HG03103 (cell line): ENCODE results near the gene CSTF2T.

ENCODE experiments used
- ATAC-seq: cut with Tn5 transposase; IDR thresholded peaks from one replicate; pipeline ENCODE4 v1.9.1; 2021; ENCODE audit warnings: low read depth; ENCODE audit not compliant: unreplicated experiment

CSTF2T gene

DNA sequence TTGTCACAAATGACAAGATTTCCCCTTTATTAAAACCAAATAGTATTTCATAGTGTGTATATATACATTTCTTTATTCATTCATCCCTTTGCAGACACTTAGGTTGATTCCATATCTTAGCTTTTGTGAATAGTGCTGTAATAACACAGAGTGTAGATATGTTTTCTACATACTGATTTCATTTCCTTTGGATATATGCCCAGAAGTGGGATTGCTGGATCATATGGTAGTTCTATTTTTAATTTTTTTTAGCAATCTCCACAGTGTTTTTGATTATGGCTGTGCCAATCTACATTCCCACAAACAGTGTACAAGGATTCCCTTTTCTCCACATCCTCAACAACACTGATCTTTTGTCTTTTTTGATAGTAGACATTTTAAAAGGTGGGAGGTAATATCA is 46.4 kb downstream of the CSTF2T start:
- ATAC-seq: no peak

DNA sequence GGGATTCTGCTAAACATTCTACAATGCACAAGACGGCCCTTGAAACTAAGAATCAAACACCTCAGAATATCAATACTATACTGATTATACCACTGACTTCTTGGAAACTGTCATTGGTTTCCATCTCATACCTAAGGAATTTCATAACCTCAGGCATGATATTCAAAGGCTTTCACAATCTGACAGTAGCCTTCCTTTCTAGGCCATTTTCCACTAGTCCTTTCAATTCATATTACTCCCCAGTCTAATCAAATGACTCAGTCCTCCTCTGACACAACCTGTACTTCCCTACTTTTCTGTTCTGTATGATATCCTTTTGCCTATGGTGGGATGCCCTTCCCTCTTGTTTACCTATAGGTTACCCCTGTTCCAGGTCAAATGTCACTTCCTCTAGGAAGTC is 48.3 kb downstream of the CSTF2T start:
- ATAC-seq: no peak

DNA sequence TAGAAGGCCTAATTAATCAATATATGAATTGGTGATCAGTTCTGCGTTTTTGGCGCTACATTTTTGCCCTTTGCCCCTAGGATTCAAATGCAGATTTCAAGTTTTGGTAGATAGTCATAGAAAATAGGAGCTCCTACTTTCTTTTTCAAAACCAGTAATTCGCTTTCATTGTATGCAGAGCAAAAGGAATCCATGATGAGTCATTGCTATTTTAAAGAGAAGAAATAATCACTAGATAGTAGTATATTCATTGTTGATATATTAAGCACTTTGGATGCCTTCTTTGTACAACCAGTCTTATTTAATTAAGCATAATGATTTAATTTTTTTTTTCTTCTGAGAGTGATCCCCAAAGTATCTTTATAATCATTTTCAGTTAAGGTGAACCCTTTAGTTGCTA is 50.3 kb downstream of the CSTF2T start:
- no peak for ATAC-seq
